BE2C (cell line): ENCODE results near the gene SYCE1L.
A peak's percentile ranks its signal among the peaks of the same experiment; 100 is the strongest.

Source experiments
- DNase-seq: peaks from one replicate; pipeline ENCODE4 v3.0.0-alpha.2; 2020
- H3K27me3 ChIP-seq: fragments of 250-450 bp; sonication (Bioruptor Pico); 2 replicates; pipeline ENCODE4 v1.5.1; 2020; ENCODE audit warnings: mild to moderate bottlenecking
- H3K36me3 ChIP-seq: fragments of 250-450 bp; sonication (Bioruptor Pico); 2 replicates; pipeline ENCODE4 v1.5.1; 2020; ENCODE audit warnings: mild to moderate bottlenecking
- H3K4me1 ChIP-seq: fragments of 250-450 bp; sonication (Bioruptor Pico); 2 replicates; pipeline ENCODE4 v1.5.1; 2020
- H3K4me3 ChIP-seq: 2 replicates; pipeline ENCODE4 v1.5.1; 2011; ENCODE audit warnings: low read depth, low read length
- H3K9me3 ChIP-seq: fragments of 250-450 bp; sonication (Bioruptor Pico); 2 replicates; pipeline ENCODE4 v1.5.1; 2020
- CTCF ChIP-seq: IDR thresholded peaks from 2 replicates; pipeline ENCODE4 v1.5.1; 2012; ENCODE audit warnings: mild to moderate bottlenecking, low read depth, low read length

SYCE1L gene

GRCh38 chr16:77212741-77213541 is 13.7 kb downstream of the SYCE1L start:
- Histone ChIP-seq H3K4me1 (no peaks in the 10 kb centered on the region), H3K27me3 (no peaks in the 10 kb centered on the region), H3K9me3 (no peaks in the 10 kb centered on the region), H3K4me3 (peak overlapping the region; percentile 49), H3K36me3 (no peaks in the 10 kb centered on the region)
- DNase-seq, result peak; percentile 63
- TF ChIP-seq CTCF, result no peak

GRCh38 chr16:77213542-77214106 is 14.4 kb downstream of the SYCE1L start:
- no peaks in the 10 kb centered on the region for H3K36me3 ChIP-seq
- H3K4me1 ChIP-seq, result no peaks in the 10 kb centered on the region
- H3K9me3 ChIP-seq, result no peaks in the 10 kb centered on the region
- no peaks in the 10 kb centered on the region for H3K27me3 ChIP-seq
- DNase-seq, result peak; percentile 64
- no peak for TF ChIP-seq CTCF
- no peak overlapping the region for H3K4me3 ChIP-seq

- H3K27me3 ChIP-seq, result no peaks in the 10 kb centered on the region
- no peak for DNase-seq
- H3K9me3 ChIP-seq, result no peaks in the 10 kb centered on the region
- H3K36me3 ChIP-seq, result no peaks in the 10 kb centered on the region
- no peak for TF ChIP-seq CTCF
- H3K4me3 ChIP-seq, result no peak overlapping the region
- no peaks in the 10 kb centered on the region for H3K4me1 ChIP-seq
Observed at GRCh38 chr16:77214411-77215138, 15.4 kb downstream of the SYCE1L start.

DNA sequence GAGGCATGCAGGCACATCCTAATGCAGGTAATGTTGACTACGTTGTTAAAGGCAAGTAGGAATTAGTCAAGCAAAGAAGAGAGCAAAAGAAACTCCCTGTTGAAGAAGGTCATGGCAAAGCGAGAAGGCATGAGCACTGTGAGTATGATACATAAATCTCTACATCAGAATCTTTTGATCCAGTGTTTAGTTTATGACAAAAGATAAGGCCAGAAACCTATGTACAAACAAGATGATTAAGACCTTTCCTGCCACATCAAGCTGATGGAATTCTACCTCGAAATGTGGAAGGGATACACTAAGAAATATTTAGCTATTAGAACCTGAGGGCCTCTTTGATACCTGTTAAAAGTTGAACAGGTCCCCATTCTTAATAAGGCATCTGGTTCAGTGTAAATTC is 20.2 kb downstream of the SYCE1L start:
- H3K4me3 ChIP-seq, result no peak overlapping the region
- no peaks in the 10 kb centered on the region for H3K36me3 ChIP-seq
- no peak for TF ChIP-seq CTCF
- no peak for DNase-seq
- no peaks in the 10 kb centered on the region for H3K4me1 ChIP-seq
- H3K9me3 ChIP-seq, result no peaks in the 10 kb centered on the region
- no peaks in the 10 kb centered on the region; the same call in 1 of the 2 replicates for H3K27me3 ChIP-seq

GRCh38 chr16:77220427-77220826 is 21.2 kb downstream of the SYCE1L start:
- H3K36me3 ChIP-seq, result no peaks in the 10 kb centered on the region
- no peaks in the 10 kb centered on the region for H3K4me1 ChIP-seq
- TF ChIP-seq CTCF, result no peak
- no peak for DNase-seq
- no peaks in the 10 kb centered on the region for H3K9me3 ChIP-seq
- H3K27me3 ChIP-seq, result no peaks in the 10 kb centered on the region; the same call in 1 of the 2 replicates
- no peak overlapping the region for H3K4me3 ChIP-seq

GRCh38 chr16:77221482-77221881 is 22.3 kb downstream of the SYCE1L start:
- Histone ChIP-seq H3K27me3 (no peaks in the 10 kb centered on the region; the same call in 1 of the 2 replicates), H3K4me1 (no peaks in the 10 kb centered on the region)
- no peak for DNase-seq

More at GRCh38 chr16:77221482-77221881, 22.3 kb downstream of the SYCE1L start:
- no peak for TF ChIP-seq CTCF
- Histone ChIP-seq H3K4me3 (no peak overlapping the region), H3K9me3 (no peaks in the 10 kb centered on the region), H3K36me3 (no peaks in the 10 kb centered on the region)
